ENCODE data around the gene RNF169.
A peak's percentile ranks its signal among the peaks of the same experiment; 100 is the strongest.

The RNF169 gene, protein sequence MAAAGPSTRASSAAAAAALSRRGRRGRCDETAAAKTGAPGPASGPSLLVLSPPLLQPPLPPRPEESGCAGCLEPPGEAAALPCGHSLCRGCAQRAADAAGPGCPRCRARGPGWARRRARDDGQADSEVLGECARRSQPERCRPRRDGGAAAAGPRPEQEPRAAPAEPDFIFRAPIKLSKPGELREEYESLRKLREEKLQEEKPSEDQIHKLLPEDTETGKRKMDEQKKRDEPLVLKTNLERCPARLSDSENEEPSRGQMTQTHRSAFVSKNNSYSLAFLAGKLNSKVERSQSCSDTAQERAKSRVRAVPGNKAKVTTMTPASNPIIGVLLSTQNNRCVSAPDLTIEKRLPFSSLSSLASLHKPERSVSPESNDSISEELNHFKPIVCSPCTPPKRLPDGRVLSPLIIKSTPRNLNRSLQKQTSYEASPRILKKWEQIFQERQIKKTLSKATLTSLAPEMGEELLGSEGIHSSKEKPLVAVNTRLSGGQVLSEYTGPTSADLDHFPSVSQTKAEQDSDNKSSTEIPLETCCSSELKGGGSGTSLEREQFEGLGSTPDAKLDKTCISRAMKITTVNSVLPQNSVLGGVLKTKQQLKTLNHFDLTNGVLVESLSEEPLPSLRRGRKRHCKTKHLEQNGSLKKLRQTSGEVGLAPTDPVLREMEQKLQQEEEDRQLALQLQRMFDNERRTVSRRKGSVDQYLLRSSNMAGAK

GRCh38 chr11:74748211-74749126, at the start of gene RNF169:
Gene RNF169, plus strand, starts transcription at chr11:74748849. Its CDS starts 32 bp downstream, at chr11:74748881.
- peak; percentile 82 for DNase-seq (ENCODE audit: low read depth)

GRCh38 chr11:74699615-74700396, 48.8 kb upstream of the RNF169 start:
- no peak for DNase-seq (ENCODE audit: low read depth)

DNA sequence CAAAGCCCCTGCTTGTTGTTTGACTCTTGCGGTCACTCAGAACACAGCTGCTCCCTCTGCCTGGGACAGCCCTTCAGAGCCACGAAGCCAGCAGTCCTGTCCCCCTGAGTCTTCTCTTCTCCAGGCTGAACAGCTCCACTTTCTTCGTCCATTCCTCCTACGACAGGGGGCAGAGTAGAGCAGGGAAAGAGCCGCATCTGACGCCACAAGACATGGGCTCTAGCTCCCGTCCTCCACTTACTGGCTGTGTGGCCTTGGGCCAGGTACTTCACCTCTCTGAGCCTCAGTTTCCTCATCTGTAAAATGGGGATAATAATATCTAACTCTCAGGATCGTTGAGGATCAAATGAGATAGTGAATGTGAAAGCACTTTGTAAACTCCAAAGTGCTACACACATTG, 47.3 kb upstream of the RNF169 start:
- DNase-seq (ENCODE audit: low read depth): no peak

GRCh38 chr11:74702383-74703007, 46.2 kb upstream of the RNF169 start:
- peak; percentile 41 for DNase-seq (ENCODE audit: low read depth)

- DNase-seq (ENCODE audit: low read depth): no peak
Observed at GRCh38 chr11:74703211-74703610, 45.4 kb upstream of the RNF169 start.

DNA sequence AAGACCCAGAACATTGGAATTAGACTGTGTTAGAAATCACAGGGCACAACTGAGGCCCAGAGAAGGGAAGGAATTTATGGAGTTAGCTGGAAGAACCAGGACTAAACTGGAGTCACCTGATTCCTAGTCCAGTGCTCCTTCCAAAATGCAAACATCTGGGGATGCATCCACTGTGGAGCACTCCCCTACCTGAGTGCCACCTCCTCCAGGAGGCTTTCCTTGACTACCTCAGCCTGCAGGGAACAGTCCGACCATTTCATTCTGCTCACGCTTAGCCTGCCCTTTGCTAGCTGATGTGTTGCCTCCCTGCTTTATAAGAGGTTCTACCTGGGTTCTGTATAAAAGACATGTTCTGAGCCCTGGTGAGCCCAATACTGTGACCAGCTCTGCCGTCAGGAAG, 41.5 kb upstream of the RNF169 start:
- no peak for DNase-seq (ENCODE audit: low read depth)

- DNase-seq (ENCODE audit: low read depth): no peak
Observed at GRCh38 chr11:74707602-74708510, 40.8 kb upstream of the RNF169 start.

GRCh38 chr11:74709175-74709574, 39.5 kb upstream of the RNF169 start:
- no peak for DNase-seq (ENCODE audit: low read depth)

- no peak for DNase-seq (ENCODE audit: low read depth)
Observed at GRCh38 chr11:74710281-74710938, 38.2 kb upstream of the RNF169 start.

- DNase-seq (ENCODE audit: low read depth): no peak
Observed at GRCh38 chr11:74713686-74714085, 35.0 kb upstream of the RNF169 start.

DNA sequence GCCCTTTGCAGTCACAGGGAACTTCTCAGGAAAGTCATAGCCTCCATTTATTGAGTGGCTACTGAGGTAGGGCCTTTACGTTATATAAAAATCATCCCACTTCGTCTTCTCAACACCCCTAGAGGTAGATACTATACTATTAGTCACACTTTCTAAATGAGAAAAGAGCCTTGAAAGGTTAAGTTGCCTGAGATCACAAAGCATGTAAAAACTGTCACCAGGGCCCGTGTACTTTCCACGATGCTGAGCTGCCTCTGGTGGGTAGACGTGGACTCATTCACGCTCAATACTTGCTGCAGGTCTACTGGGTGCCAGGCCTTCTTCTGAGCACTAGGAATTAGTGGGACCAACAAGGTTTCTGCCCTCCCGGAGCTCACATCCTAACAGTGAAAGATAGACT, 33.7 kb upstream of the RNF169 start:
- DNase-seq (ENCODE audit: low read depth): no peak

DNA sequence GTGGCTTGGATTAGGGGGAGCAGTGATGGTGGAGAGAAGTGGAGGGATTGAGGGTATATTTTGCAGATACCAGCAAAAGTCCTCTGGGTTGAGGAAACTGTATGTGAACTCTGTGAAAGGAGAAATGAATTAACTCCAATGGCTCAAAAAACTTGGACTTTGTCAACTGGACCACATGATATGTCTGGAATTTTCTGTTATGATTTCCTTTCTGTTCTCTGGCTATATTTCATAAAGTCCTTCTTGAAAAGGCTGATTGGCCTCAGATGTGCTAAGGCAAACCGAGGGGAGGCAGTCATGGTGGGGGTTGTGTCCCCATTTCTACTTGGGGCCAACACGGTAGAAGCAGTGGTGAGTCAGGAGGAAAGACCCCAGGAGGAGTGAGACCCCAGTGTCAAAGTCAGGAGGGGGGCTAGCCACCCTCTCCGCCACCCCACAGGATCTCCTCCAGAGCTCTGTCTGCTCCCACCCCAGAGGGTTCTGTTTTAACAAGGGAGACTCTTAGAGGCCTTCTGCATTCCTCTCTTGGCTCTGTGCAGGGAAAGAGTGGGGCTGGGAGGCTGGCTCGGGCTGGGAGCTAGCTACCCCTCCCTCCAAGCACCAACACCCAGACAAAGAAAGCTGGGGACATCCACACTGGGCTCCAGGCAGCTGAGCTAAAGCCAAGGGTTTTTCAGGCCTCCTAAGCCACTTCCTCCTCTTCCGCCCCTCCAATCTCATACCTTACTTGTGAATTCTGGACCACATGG, 31.3 kb upstream of the RNF169 start:
- DNase-seq (ENCODE audit: low read depth): no peak

DNA sequence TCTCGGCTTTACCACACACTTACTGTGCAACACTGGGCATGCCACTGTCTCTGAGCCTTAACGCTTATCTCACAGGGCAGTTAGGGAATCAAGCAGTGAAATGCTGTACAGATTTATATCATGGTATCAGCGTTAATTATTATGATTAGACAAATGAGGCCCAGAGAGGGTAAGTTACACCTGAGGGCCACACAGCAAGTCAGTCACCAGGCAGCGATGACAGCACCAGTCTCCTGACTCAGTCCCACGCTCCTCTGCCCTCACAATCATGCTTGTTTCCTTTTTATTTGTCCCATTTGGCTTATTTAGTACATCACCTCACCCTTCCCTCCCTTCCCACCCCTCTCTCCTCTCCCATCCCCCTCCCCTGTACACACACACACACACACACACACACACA, 29.6 kb upstream of the RNF169 start:
- DNase-seq (ENCODE audit: low read depth): no peak

DNA sequence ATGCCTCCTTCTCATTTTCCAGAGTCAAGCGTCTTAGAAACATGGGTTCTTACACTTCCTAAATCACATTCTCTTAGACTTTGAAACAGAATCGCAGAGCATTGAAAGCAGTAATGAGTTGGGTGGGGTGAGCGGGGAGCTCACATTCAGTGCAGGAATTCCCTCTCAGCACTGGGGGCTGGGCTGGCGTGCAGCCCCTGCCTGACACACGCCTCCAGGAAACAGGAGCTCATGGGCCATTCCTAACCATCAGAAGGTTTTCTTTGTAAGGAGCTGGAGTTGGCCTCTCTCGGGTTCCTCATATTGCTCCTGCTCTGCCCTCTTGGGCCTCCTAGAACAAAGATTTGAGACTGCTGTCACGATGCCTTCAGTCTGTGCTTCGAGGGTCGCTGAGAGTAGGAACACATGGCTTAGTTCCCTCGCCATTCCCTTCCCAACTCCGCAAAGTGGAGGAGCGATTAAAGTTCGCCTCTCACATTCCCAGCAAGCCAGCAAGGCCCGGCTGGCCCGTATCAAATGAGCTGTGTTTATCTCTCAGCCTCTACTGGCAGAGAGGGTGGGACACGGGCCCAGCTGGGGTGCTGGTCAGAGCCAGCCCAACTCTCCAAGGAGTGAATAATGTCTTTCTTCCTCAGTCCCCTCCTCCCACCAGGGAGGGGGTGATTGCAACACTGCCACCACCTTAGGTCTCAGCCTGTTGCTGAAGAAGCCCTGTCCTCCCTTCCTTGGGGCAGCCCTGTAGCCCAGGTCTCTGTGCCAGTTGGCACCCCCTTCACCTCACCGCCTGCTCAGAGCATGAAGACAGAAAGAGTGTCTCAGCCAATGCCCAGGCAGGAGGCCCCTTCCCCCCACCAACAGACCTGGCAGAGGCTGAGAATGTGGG, 27.8 kb upstream of the RNF169 start:
- no peak for DNase-seq (ENCODE audit: low read depth)

DNA sequence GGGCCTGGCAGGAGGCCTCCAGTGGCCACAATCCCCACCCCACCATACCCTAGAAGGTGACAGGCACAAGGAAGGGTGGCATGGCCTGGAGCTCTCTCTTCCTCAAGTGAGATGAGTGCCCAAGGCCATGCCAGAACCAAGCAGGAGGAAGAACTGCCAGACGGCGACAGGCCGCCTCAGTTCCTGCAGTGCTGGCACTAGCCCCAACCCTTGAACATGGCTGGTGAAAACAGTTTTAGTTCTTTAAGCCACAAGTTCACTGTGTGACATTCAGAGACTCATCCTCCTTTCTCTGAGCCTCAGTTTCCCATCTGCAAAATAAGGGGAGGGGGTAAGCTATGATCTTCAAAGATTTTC, 27.2 kb upstream of the RNF169 start:
- DNase-seq (ENCODE audit: low read depth): no peak

GRCh38 chr11:74723511-74723910, 25.1 kb upstream of the RNF169 start:
- DNase-seq (ENCODE audit: low read depth): no peak

DNA sequence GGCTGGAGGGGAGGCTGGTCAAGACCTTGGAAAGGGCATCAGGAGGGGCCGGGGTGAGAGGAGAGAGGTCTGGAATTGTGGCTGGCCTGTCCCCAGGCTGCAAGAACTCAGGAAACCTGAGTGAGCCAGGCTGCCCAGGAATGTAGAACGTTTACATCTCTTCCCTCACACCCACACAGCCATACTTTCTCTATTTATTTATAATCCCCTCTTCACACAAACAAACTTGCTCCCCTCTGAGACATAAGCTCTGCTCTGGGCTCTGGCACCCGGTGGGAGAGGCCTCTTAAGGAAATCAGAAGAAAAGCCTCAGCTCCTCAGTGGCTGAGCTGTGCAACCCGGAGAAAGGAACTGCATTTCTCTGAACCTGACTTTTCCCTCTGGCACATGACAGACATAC, 22.9 kb upstream of the RNF169 start:
- no peak for DNase-seq (ENCODE audit: low read depth)

Data from HS-27A (cell line).